GM12801 (cell line): ENCODE results near the gene ARAP2.

Source experiments
- CTCF ChIP-seq: IDR thresholded peaks from one replicate; pipeline ENCODE4 v1.5.1; 2011; ENCODE audit warnings: control low read depth; ENCODE audit not compliant: insufficient read length; ENCODE audit errors: extremely low read depth

The ARAP2 gene

GRCh38 chr4:36224972-36225903 lies 19.1 kb downstream of the ARAP2 start:
- TF ChIP-seq CTCF = no peak

GRCh38 chr4:36222702-36223101 lies 21.6 kb downstream of the ARAP2 start:
- no peak for TF ChIP-seq CTCF

- no peak for TF ChIP-seq CTCF
Observed at GRCh38 chr4:36220776-36221175, 23.5 kb downstream of the ARAP2 start.

- no peak for TF ChIP-seq CTCF
Observed at GRCh38 chr4:36218121-36218520, 26.2 kb downstream of the ARAP2 start.

- no peak for TF ChIP-seq CTCF
Observed at GRCh38 chr4:36215627-36216026, 28.7 kb downstream of the ARAP2 start.

- TF ChIP-seq CTCF = no peak
Observed at GRCh38 chr4:36214735-36215485, 29.4 kb downstream of the ARAP2 start.

GRCh38 chr4:36213977-36214376 lies 30.3 kb downstream of the ARAP2 start:
- TF ChIP-seq CTCF = no peak
